Subcutaneous abdominal adipose tissue (tissue), 5 donors: ENCODE measurements around the gene SLC25A46.
"Not testable (repeated sequence)": the region's sequence is repeated elsewhere in the genome, so short reads cannot be mapped to it uniquely, and the experiment has no call there.

Experiments
- H3K27ac ChIP-seq: one replicate; pipeline ENCODE4 v1.7.0; 2013; ENCODE audit warnings: low read depth, mild to moderate bottlenecking, inconsistent platforms, low read length, moderate library complexity
- H3K27me3 ChIP-seq, 5 donors: one replicate each; pipeline ENCODE4 v1.7.0; 2013; ENCODE audit warnings: low read length in 5 of 5, inconsistent platforms in 1 of 5; ENCODE audit not compliant: control insufficient read depth in 5 of 5, insufficient read depth in 4 of 5
- H3K36me3 ChIP-seq, 5 donors: one replicate each; pipeline ENCODE4 v1.7.0; 2013; ENCODE audit warnings: low read length in 5 of 5; ENCODE audit not compliant: control insufficient read depth in 5 of 5, insufficient read depth in 5 of 5
- H3K4me1 ChIP-seq, 5 donors: one replicate each; pipeline ENCODE4 v1.7.0; 2013; ENCODE audit warnings: low read length in 5 of 5, mild to moderate bottlenecking in 3 of 5, moderate library complexity in 1 of 5; ENCODE audit not compliant: control insufficient read depth in 5 of 5, insufficient read depth in 5 of 5
- H3K4me3 ChIP-seq, 5 donors: one replicate each; pipeline ENCODE4 v1.7.0; 2013; ENCODE audit warnings: low read length in 5 of 5, low read depth in 1 of 5
- H3K9ac ChIP-seq, 5 donors: one replicate each; pipeline ENCODE4 v1.7.0; 2013; ENCODE audit warnings: low read length in 5 of 5, mild to moderate bottlenecking in 4 of 5, moderate library complexity in 3 of 5
- H3K9me3 ChIP-seq, 5 donors: one replicate each; pipeline ENCODE4 v1.7.0; 2013; ENCODE audit warnings: low read length in 5 of 5; ENCODE audit not compliant: control insufficient read depth in 5 of 5
- donor health status: healthy.
- donor health status: healthy.
- donor health status: healthy.
- donor health status: healthy.
- donor health status: healthy.

Gene SLC25A46

DNA sequence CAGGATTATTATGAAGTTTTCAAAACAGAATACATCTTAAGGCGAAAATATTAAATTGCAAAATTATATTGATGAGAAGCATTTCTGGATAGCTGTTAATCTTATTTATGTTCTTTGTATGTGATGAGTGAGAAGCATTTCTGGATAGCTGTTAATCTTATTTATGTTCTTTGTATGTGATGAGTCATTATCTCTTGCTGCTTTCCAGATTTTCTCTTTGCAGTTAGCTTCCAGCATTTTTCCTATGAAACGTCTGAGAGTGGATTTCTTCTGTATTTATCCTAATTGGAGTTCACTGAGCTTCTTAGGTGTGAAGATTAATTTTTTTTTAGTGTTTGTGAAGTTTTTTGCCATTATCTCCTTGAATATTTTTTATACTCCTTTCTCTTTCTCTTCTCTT is 20.5 kb upstream of the SLC25A46 start:
- Histone ChIP-seq H3K4me1 (no peaks in the 10 kb centered on the region), H3K9me3 (no peaks in the 10 kb centered on the region), H3K27me3 (no peaks in the 10 kb centered on the region), H3K4me3 (no peak overlapping the region), H3K27ac (no peak overlapping the region), H3K9ac (no peak overlapping the region), H3K36me3 (no peaks in the 10 kb centered on the region)

DNA sequence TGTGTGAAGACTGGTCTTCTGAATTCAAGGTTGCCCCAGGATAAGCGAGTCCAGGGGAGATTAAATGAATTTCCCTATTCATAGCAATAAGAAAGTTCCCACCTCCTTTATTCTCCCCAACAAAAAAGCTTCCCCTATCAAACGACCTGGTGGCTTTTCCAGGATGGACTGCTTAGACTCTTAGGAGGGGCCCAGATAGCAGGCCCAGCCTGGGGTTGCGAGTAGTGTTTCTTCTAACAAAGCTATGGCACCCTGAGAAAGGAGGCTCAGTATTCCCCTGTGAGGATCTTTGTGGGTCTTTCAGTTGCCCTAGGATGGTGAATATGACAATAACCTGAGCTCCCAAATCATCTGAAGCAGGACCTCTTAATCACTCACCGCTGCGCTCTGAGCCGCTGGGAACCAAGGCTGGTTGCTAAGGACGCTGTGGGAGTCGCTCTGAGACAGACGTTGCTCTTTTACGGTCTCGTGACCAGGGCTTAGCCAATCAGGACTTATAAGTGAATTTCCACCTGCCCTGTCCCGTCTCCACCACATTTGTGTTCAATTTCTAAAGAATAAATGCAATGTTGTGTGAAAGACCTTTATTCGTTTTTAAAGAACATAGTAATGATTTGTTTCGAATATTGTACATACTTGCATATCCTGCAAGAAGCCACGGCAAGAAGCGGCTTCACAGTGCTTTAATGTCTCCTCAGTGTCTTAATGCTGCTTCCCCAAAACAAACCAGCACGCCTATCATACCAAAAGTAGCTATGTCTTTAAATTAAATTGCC is 12.4 kb upstream of the SLC25A46 start, which contains the start of gene TMEM232:
Gene TMEM232 (minus strand): TSS at position 423 of the 776 bp plus-strand sequence. CDS start 59,319 bp downstream, outside the sequence.
- H3K27ac ChIP-seq, result no peak within 1 kb of the TSS
- no peaks in the 10 kb centered on the region for H3K27me3 ChIP-seq
- H3K36me3 ChIP-seq, result no peaks in the 10 kb centered on the region
- H3K4me3 ChIP-seq, result peak within 1 kb of the TSS; percentile 57 to 82 (median 70)
- H3K9me3 ChIP-seq, result no peaks in the 10 kb centered on the region
- peaks cover 0 to 8% (median 3%) of the 10 kb centered on the region in 5 donors for H3K4me1 ChIP-seq
- H3K9ac ChIP-seq, result peak within 1 kb of the TSS in 4 of 5 donors; percentile 4 to 52 (median 28)

DNA sequence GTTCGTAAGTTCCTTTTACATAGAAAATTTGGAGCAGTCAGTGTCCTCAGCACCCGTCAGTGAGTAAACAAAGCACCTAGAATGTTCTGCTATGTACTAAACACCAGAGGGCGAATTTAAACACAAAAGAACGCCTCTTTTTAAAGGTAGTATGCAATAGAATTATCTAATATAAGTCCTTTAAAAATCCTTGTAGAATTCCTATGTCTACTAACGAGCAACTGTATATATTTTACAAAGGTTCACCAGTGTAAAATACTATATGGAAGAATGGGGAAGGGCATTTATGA is 11.8 kb upstream of the SLC25A46 start:
- H3K9me3 ChIP-seq, result no peaks in the 10 kb centered on the region
- H3K9ac ChIP-seq, result peak overlapping the region in 4 of 5 donors; percentile 4 to 52 (median 28)
- H3K4me1 ChIP-seq, result peaks cover 0 to 8% (median 3%) of the 10 kb centered on the region in 5 donors
- peak overlapping the region; percentile 57 to 82 (median 70) for H3K4me3 ChIP-seq
- H3K27me3 ChIP-seq, result no peaks in the 10 kb centered on the region
- H3K27ac ChIP-seq, result no peak overlapping the region
- H3K36me3 ChIP-seq, result no peaks in the 10 kb centered on the region

DNA sequence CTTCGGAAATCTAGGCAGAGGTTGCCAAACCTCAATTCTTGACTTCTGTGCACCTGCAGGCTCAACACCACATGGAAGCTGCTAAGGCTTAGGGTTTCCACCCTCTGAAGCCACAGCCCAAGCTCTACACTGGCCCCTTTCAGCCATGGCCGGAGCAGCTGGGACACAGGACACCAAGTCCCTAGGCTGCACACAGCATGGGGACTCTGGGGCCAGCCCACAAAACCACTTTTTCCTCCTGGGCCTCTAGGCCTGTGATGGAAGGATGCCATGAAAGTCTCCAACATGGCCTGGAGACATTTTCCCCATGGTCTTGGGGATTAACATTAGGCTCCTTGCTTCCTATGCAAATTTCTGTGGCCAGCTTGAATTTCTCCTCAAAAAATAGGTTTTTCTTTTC is 7.3 kb upstream of the SLC25A46 start:
- not testable (repeated sequence) for H3K27me3 ChIP-seq, H3K36me3 ChIP-seq, H3K4me3 ChIP-seq, H3K27ac ChIP-seq, H3K9me3 ChIP-seq, H3K9ac ChIP-seq, H3K4me1 ChIP-seq

DNA sequence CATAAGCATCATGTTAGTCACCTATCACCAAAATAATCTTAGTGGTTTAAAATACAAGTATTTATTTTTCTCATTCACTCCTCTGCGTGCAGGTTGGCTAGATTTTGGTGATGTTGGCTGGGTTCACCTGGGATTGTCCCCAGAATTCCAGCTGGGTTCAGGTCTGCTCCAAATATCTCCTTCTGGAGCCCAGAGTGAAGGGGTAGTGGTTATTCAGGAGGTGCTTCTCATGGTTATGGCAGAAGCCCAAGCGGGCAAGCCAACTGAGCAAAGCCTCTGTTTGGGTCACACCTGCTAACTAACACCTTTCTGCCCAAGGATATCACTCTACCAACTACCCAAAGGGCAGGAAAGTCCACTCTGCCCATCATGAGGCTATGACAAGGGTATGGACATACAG is 4.7 kb upstream of the SLC25A46 start:
- Histone ChIP-seq H3K9me3 (no peaks in the 10 kb centered on the region), H3K27ac (no peak overlapping the region), H3K27me3 (no peaks in the 10 kb centered on the region), H3K4me3 (no peak overlapping the region), H3K9ac (no peak overlapping the region), H3K36me3 (no peaks in the 10 kb centered on the region), H3K4me1 (peaks cover 0 to 9% (median 7%) of the 10 kb centered on the region in 5 donors)

DNA sequence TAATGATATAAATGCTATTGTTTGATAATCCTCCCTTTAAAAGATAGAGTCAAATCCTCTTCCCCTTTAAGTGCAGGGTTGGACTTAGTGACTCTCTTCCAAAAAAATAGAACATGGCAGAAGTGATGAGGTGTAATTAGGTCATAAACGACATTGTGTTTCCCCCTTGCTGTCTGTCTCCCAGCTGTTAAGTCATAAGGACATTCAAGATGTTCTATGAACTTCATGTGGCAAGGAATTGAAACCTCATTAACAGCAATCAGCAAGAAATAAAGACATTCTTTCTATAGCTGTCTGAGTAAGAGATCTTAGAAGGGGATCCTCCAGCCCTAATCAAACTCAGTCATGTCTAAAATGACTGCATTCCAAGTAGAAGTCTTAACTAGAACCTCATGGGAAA is 3.3 kb upstream of the SLC25A46 start:
- no peak overlapping the region for H3K27ac ChIP-seq
- H3K36me3 ChIP-seq, result no peaks in the 10 kb centered on the region
- no peaks in the 10 kb centered on the region for H3K27me3 ChIP-seq
- no peak overlapping the region for H3K4me3 ChIP-seq
- no peak overlapping the region for H3K9ac ChIP-seq
- H3K9me3 ChIP-seq, result no peaks in the 10 kb centered on the region
- H3K4me1 ChIP-seq, result peaks cover 0 to 20% (median 13%) of the 10 kb centered on the region in 5 donors

DNA sequence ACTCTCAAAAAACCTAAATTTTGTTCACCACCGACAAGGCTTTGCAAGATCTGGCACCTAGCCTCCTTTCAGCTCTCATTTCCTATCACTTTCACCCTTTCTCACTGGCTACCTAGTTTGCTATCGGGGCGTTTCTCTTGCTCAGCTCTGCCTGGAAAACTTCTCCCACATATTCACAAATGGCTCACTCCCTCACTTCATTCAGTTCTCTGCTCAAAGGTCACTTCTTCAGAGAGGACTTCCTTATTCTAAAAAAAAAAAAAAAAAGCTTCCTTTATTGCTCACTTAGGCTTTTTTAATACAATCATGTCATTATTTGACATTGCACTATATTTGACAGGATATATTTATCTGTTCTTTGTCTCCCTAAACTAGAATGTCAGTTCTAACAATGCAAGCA is 2.1 kb upstream of the SLC25A46 start:
- no peaks in the 10 kb centered on the region for H3K9me3 ChIP-seq
- no peak overlapping the region for H3K9ac ChIP-seq
- no peak overlapping the region for H3K27ac ChIP-seq
- no peaks in the 10 kb centered on the region for H3K36me3 ChIP-seq
- no peak overlapping the region for H3K4me3 ChIP-seq
- no peaks in the 10 kb centered on the region for H3K27me3 ChIP-seq
- H3K4me1 ChIP-seq, result peaks cover 0 to 26% (median 13%) of the 10 kb centered on the region in 5 donors

DNA sequence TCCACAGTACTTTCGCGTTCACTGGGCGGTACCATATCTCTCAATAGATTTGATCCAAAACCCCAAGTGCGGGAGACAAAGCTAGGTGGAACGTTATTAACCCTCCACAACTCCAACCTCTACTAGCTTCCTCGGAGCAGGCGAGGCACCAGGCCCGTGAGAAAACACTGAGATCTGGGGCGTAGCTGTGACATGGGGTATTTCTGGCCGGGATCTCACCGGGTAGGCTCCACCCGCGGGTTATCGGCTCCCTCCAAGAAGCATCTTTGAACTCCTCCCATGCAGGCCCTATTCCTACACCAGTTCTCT is 350 bp upstream of the SLC25A46 start:
- H3K9ac ChIP-seq, result peak overlapping the region in 4 of 5 donors; percentile 86 to 94 (median 90)
- peak overlapping the region; percentile 84 to 98 (median 94) for H3K4me3 ChIP-seq
- H3K4me1 ChIP-seq, result peaks cover 0 to 26% (median 13%) of the 10 kb centered on the region in 5 donors
- H3K27me3 ChIP-seq, result no peaks in the 10 kb centered on the region
- no peaks in the 10 kb centered on the region for H3K9me3 ChIP-seq
- H3K36me3 ChIP-seq, result no peaks in the 10 kb centered on the region
- peak overlapping the region; percentile 89 for H3K27ac ChIP-seq

DNA sequence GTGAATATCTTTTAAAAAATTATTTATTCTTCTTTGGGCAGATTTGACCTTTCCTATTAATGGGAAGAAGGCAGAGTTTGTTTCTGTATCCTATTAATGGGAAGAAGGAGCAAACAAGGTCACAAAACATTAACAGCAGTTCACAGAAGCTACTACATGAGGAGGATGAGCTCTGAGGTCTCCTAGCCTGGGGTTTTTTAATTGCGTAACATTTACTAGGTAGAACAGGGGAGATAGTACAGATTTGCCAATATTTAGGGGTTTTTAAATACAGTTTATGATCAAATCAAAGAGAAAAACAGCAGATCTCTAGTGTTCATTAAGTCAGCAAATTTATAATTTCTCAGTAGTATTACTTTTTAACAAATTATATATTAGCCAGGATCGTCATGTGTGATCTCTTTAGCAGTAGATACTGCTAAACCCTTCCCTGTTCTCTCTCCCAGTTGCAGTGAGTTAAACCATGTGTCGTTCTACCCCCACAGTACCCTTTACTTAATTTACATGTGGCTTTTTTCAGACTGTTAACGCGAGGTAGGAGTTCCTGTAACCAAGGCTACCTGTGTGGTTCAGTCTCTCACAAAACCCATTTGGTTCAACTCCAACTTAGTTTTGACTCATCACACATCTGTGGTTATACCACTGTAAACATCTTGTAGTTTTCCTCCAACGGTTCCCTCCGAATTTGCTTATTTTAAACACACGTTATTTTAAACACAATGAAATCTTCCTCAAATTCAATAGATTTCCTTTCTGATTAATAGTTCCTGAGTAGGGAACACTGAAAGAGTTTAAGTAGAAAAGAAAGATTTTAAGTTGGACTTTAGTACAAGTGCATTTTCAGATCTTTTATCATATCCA is 13.3 kb downstream of the SLC25A46 start:
- Histone ChIP-seq H3K4me1 (no peaks in the 10 kb centered on the region), H3K4me3 (no peak overlapping the region), H3K9ac (no peak overlapping the region), H3K9me3 (no peaks in the 10 kb centered on the region), H3K27ac (no peak overlapping the region), H3K27me3 (no peaks in the 10 kb centered on the region), H3K36me3 (peaks cover 26 to 64% (median 35%) of the 10 kb centered on the region in 5 donors)

DNA sequence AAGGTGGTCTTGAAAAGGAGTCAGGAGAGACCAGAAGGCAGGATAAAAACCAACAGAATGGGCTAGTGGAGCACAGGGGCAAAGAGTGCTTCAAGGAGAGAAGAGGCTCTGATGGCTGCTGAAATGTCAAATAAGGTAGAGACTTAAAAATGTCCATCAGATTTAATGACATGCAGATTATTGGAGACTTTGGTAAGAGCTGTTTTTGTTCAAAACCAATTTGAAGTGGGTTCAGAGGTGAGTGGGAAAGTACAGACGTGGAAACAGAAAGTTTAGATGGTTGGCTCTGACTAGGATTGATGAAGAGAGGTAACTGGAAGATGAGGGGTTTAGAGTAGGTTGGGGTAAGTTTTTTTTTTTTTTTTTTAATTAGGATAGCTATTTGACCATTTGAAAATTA is 14.1 kb downstream of the SLC25A46 start:
- H3K9me3 ChIP-seq, result no peaks in the 10 kb centered on the region
- no peaks in the 10 kb centered on the region for H3K27me3 ChIP-seq
- H3K4me1 ChIP-seq, result no peaks in the 10 kb centered on the region
- peaks cover 21 to 57% (median 34%) of the 10 kb centered on the region in 5 donors for H3K36me3 ChIP-seq
- no peak overlapping the region for H3K4me3 ChIP-seq
- H3K27ac ChIP-seq, result no peak overlapping the region
- H3K9ac ChIP-seq, result no peak overlapping the region
